B cell (primary cell): ENCODE results near the gene TENM4.

ENCODE experiments used
- CTCF ChIP-seq: fragments of 200-600 bp; IDR thresholded peaks from one replicate; pipeline ENCODE4 v1.8.0; 2022; ENCODE audit warnings: antibody characterized with exemption, mild to moderate bottlenecking
- EZH2 ChIP-seq: IDR thresholded peaks from 2 replicates; pipeline ENCODE4 v1.6.1; 2012; ENCODE audit warnings: borderline replicate concordance, low read depth, mild to moderate bottlenecking, moderate library complexity, low read length; ENCODE audit not compliant: insufficient read depth, poor library complexity, severe bottlenecking

- TF ChIP-seq CTCF (no peak), EZH2 (no peak)
Measured at GRCh38 chr11:79312617-79313529, 128.0 kb downstream of the TENM4 start.
